ENCODE results near the gene SCMH1.
A peak's percentile ranks its signal among the peaks of the same experiment; 100 is the strongest.
"Not testable (repeated sequence)": the region's sequence is repeated elsewhere in the genome, so short reads cannot be mapped to it uniquely, and the experiment has no call there.

SCMH1 gene

DNA sequence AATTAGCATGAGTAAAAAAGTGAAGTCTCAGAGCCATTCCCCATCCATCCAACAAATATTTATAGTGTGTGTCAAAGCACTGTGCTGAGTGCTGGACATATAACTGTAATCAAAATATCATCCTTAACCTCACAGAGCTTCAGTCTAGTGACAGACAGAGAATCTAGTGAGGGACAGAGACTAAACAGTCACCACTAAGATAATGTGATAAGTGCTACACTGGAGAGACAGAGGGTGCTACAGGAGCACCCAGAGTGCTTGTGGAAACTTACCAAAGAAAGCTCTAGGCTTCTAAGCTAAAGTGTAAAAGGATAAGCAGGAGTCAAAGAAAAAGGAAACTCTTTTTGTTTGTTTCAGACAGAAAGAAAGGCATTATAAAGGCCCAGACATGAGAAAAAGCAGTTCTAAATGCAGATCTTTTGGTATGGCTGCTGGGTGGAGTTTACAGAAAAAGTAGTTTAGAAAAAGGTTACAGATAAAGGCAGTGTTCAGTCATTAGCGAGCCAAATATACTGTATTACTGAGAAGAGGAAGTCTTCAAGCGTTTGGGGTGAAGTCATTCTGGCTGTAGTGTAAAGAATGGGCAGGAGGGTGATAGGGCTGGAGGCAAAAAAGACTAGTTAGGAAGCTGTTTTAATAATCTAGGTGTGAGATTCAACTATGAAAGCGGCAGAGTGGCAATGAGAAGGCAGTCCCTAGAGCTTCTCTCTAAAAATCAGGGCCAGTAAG, 83.8 kb downstream of the SCMH1 start:
- FAIRE-seq: no peak
- DNase-seq (ENCODE audit: low spot score): no peak

DNA sequence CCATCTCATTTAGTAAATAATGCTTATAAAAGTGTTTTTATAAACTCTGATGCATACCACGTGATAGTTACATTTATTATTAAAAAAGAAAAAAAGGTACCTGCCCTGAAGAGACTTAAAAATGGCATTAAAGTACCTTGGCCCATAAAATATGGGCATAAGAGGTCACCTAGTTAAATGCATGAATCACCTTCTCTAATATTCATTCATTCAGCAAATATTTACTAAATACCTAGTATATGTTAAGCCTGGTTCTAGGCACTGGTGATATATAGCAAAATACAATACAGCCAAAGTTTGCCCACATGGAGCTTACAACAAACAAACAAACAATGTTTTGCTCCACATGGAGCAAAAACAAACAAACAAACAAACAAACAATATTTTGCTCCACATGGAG, 87.0 kb downstream of the SCMH1 start:
- DNase-seq (ENCODE audit: low spot score) (no peak), FAIRE-seq (no peak)

DNA sequence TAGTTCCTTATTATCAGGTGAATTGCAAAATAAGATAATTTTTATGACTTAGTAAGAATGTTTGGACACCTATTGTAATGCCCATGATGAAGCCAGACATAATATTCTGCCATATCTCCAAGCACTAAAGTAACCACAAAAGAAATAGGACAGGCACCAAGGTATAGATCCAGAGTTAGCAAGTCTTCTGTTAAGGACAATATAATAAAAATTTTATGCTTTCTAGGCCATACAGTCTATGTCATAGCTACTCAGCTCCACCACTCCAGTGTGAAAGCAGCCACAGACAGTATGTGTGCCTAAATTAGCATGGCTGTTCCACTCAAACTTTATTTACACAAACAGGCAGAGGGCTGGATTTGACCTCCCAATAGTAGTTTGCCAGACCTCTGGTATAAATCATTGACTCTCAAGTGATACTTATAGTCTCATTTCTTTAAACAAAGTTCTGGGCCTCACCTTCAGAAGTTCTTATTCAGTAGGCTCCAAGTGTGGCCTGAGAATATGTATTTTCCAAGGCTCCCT, 88.3 kb downstream of the SCMH1 start:
- FAIRE-seq (peak; percentile 31), DNase-seq (ENCODE audit: low spot score) (no peak)

DNA sequence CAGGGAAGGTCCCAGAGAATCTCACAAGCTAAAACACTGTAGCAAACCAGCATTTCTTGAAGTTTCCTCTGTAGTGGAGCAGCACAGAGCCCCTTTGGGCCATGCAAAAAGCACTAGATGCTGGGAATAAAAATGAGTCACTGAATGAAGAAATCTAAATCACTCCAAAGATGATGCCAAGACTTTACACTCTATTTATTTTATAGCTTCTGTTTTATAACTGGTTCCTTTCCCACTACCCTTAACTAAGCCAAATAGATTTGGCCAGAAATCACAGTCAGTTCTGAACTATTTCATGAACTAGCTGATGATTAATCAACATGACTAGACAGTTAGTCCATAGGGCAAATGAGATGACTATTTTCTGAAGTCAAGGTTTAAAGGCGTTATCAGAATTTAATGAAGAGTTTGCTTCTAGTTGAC, 89.5 kb downstream of the SCMH1 start:
- FAIRE-seq (peak; percentile 100), DNase-seq (ENCODE audit: low spot score) (peak; percentile 97)

DNA sequence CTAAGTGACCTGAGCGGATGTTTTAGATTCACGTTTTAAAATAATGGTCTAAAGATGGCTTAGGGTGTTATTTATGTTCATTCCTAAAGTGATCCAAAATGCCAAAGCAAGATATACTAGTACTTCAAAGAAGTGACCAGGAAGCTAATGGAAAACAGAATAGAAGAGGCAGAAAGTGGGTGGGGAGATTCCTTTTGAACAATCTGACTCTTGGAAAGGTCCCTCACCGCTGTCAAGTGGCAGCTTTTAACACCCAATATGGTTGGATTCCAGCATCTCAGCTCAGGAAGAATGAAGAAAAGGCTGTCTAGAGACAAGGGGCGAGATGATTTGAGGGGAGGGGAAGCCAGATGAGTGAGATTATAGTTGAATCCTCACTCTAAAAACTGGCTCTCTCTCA, 90.3 kb downstream of the SCMH1 start:
- DNase-seq (ENCODE audit: low spot score): no peak
- FAIRE-seq: no peak

DNA sequence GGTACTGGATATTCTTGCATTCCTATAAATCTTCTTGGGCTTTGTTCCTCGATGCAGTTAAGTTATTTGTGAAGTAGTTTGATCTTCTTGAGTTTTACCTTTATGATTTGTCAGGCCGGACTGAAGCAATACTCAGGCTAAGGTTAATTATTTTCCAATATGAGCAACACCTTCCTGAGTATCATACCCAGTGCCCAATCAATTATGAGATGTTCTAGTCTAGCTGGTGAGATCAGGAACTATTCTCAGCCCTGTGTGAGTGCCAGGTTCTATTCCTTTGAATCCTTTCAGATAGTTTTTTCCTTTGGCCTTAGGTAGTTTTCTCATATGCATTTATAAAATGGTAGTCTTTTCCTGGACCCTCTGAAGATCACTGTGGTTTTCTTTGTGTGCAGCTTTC, 92.5 kb downstream of the SCMH1 start:
- DNase-seq (ENCODE audit: low spot score): peak; percentile 17
- FAIRE-seq: peak; percentile 57

DNA sequence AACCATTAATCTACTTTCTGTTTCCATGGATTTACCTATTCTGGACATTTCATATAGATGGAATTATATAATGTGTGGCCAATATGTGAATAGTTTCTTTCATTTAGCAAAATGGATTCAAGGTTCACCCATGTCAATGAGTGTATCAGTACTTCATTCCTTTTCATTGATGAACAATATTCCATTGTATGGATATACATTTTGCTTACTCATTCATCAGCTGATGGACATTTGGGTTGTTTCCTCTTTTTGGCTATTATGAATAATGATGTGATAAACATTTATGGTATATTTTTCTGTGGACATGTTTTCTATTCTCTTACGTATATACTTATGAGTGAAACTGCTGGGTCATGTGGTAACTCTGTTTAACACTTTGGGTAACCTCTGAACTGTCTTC, 97.8 kb downstream of the SCMH1 start:
- FAIRE-seq (no peak), DNase-seq (ENCODE audit: low spot score) (no peak)

DNA sequence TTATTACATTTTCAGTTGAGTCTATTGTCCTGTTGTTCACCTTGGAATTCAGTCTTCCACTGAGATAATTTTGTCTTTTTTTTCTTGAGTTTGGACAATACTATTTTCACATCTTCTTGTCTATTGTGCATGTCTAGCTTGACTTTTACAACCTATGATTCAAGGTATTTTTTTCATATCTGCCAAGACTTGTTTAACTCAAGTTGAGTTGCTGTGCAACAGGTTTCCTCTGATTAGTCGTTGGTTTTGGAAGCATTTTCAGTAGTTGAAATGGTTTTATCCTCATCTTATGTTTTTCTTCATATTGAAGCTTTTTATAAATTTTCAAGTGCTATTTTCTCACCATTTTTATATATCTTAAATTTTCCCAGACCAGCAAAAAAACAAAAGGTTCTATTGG, 103.6 kb downstream of the SCMH1 start:
- DNase-seq (ENCODE audit: low spot score) (no peak), FAIRE-seq (no peak)

DNA sequence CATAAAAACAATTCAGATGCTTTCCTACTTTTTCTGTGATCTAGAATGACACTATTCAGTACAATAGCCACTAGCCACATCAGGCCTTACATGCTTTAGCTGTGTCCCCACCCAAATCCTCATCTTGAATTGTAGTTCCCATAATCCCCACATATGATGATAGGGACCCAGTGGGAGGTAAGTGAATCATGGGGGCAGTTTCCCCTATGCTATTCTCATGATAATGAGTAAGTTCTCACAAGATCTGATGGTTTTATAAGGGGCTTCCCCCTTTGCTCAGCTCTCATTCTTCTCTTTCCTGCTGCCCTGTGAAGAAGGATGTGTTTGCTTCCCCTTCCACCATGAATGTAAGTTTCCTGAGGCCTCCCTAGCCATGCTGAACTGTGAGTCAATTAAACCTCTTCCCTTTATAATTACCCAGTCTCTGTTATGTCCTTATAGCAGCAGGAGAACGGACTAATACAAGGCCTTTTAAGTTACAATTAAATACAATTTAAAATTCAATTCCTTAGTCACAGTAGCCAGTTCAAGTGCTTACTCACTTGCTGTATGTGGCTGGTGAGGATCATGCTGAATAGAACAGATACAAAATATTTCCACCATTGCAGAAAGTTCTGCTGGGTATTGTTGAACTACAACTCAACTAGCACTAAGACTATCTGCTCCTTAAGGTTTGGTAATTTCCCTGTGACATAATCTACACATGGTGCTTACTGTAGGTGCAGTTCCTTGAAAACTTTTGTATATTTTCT, 106.7 kb downstream of the SCMH1 start:
- DNase-seq (ENCODE audit: low spot score) (no peak), FAIRE-seq (no peak)

DNA sequence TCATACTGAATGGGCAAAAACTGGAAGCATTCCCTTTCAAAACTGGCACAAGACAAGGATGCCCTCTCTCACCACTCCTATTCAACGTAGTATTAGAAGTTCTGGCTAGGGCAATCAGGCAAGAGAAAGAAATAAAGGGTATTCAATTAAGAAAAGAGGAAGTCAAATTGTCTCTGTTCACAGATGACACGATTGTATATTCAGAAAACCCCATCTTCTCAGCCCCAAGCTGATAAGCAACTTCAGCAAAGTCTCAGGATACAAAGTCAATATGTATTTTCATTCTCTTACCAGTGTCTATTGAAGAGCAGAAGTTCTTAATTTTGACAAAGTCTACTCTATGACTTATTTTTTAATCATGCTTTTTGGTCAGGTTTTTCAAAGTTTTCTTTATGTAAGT, 107.8 kb downstream of the SCMH1 start:
- not testable (repeated sequence) for DNase-seq (ENCODE audit: low spot score); FAIRE-seq

DNA sequence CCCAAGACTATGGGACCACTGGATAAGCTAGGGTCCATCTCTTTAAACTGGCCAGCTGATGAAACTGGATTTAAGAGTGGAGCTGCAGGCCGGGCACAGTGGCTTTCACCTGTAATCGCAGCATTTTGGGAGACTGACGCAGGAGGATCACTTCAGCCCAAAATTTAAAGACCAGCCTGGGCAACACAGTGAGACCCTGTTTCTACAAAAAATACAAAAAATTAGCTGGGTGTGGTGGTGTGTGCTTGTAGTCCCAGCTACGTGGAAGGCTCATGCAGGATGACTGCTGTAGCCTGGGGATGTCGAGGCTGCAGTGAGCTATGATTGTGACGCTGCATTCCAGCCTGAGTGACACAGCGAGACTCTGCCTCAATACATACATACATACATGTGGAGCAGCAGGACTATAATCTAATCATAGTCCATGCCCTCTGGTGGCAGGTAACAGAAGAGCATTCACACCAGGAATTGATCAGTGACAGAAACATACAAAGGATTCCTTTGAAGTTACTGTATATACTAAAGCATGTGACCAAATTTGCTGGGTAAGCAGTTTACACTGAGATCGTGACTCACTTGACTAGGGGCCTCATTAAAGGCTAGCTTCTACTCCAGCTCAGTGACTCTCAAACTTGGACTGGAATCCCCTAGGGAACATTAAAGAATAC, 119.1 kb downstream of the SCMH1 start:
- peak; percentile 84 for FAIRE-seq
- peak; percentile 80 for DNase-seq (ENCODE audit: low spot score)

DNA sequence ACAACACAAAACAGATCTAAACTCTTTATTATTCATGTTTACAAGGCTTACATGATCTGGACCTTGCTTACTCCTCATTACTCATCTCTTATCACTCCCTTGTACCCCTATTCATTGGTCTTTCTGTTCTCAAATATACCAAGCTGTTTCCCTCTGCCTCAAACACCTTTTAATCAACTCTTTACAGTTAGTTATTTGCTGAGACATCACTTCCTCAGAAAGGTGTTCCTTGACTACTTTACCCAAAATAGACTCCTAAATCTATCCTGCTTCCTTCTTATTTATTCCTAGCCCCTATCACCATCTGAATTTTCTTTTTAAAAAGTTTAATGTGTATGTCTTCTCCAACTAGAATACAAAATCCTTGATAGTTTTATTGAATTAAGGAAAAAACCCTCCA, 120.0 kb downstream of the SCMH1 start:
- FAIRE-seq (no peak), DNase-seq (ENCODE audit: low spot score) (no peak)

DNA sequence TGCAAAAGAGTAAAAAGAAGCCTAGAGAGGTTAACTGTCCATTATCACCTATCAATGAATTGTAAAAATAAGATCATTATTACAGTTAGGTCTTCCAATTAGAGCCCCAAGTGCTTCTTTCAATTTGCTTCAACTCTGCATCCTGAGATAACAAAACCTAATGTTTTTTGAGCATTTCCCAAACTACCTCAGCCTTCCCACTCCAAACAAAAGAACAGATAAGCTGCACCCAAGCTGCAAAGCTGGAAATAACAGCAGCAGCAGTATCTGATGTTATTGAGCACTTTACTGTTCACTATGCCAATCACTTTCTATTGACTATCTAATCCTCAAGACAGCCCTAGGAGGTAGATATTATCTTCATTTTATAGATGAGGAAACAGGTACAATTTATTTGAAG, 123.5 kb downstream of the SCMH1 start:
- no peak for FAIRE-seq

DNA sequence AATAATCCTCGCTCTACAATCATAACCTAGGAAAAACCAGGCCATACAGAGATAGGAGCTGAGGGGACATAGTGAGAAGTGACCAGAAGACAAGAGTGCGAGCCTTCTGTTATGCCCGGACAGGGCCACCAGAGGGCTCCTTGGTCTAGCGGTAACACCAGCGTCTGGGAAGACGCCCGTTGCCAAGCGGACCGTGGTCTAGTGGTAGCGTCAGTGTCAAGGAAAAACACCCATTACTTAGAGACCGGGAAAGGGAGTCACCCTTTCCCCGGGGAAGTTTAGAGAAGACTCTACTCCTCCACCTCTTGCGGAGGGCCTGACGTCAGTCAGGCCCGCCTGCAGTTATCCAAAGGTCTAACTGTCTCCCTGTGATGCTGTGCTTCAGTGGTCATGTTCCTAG, 124.9 kb downstream of the SCMH1 start:
- not testable (repeated sequence) for DNase-seq (ENCODE audit: low spot score); FAIRE-seq

More for the DNA sequence above, 123.5 kb downstream of the SCMH1 start:
- no peak for DNase-seq (ENCODE audit: low spot score)

DNA sequence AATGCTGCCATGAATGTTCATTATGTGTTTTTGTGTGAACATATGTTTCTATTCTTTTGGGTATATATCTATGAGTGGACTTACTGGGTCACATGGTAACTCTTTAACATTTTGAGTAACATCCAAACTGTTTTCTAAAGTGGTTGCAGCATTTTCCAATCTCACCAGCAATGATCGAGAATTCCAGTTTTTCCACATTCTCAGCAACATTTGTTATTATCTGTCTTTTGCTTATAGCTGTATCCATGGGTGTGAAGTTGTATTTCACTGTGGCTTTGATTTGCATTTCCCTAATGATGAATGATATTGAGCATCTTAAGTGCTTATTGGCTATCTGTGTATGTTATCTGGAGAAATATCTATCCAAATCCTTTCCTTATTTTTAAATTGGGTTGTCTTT, 131.4 kb downstream of the SCMH1 start:
- DNase-seq (ENCODE audit: low spot score) (no peak), FAIRE-seq (no peak)

DNA sequence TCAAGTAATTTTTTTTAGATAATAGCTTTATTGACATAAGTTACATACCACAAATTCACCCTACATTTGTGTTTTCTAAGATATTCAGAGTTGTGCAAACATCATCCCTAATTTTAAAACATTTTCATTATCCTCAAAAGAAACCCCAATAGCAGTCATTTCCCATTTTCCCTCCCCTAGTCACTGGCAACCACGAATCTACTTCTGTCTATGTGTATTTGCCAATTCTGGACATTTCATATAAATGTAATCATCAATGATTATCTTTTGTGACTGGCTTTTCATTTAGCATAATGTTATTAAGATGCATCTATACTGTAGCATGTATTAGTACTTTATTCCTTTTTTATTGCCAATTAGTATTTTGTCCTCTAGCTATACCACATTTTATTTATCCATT, 131.8 kb downstream of the SCMH1 start:
- no peak for FAIRE-seq
- no peak for DNase-seq (ENCODE audit: low spot score)

DNA sequence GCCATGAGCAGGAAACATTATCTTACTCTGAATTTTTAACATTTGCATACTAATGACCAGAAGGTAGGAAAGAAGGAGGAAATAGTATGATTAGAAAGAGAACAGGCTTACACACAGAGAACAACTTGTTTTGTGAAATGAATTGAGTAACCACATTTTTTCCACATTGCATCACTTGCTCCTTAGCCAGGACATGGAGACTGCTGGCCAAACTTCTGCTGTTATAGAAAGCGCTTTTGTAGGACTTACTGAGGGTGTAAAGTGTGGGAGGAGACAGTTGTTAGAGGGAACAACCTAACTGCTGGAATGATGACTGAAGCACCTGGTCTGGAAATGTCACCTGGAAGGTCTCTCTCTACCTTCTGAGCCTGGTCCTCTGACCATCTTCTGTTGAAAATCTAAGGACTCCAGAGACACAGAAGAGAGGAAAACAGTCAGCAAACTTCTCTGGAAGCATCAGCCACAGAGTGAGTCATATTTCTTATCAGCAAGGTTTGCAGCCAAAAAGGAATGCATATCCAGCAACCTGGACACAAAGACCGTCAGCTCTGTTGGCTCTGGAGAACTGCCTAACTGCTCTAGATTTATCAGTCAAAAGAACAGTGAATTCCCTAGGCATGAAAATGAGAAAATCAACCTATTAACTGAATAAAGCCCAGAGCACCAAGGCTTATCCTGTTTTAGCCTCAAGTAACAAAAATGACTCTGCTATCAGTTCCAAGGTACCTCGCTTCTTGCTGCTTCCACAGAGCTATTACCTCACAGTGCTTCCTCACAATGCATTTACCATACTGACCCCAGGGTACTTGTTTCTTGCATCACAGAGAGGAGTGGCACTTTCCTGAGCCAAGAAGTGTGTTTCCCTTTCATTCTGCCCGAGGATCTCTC, 132.6 kb downstream of the SCMH1 start:
- peak; percentile 89 for FAIRE-seq

DNA sequence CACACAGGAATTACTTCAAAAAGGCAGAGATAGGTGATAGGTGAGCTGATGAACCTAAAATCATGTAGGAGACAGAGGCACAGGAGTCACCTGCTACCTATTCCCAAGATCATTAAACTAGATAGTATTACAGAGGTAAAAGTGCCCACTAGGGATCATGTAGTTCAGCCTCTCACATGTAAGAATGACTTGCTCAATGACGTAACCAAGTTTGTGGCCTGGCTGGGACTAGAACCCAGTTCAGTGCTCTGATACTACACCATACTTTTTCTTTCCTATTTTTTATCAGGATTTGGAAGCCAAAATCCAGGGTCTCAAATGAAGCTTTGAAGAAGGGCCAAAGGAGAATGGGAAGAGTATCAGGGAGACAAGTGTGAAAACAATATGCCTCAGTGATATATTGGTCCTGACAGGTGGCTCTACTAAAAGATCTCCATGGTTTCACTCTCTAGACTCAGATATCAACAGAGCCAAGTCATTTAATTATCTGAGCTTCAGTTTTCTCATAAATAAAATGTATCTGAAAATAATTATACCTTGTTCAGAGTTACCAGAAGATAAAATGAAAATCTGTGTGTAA, 133.3 kb downstream of the SCMH1 start:
- DNase-seq (ENCODE audit: low spot score) (no peak), FAIRE-seq (no peak)

More for the DNA sequence above, 132.6 kb downstream of the SCMH1 start:
- DNase-seq (ENCODE audit: low spot score): peak; percentile 83

DNA sequence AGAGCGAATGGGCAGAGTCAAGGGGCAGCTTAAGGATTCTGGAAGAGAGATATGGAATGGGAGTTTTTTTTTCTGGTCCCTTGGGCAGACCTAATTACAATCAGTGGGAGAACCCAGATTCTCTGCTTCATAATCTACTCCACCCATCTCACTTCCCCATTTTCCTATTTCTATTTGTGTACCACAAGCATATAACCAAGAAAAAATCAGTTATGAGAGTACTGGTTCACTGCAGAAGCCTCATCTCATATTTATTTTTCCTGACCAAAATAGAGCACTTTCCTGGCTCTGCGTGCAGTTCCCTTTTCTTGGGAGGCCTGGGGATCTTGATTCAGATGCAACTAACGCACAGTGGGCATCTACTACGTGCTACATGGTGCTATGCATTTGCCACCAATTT, 138.3 kb downstream of the SCMH1 start:
- FAIRE-seq (no peak), DNase-seq (ENCODE audit: low spot score) (no peak)

DNA sequence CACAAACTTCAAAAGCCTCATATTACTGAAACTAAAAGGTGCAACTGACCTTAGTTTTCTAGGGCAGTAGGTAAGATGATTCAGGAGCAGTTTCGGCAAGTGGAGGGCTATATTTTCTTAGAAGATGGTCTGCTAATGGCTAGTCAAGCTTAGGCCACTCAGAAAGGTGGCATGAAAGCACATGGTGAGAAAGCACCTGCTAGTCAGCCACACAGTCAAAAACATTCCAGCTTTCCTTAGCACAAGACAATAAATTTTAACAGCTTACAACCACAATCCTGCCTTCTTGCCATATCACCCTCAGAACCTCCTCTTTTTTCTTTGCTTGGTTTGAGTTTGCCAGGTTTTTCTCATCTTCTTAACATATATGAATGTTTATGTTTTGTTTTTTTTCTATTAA, 139.5 kb downstream of the SCMH1 start:
- DNase-seq (ENCODE audit: low spot score): no peak
- FAIRE-seq: no peak
